ENCODE measurements around the gene GP1BB.

- TF ChIP-seq, protein P1, sequence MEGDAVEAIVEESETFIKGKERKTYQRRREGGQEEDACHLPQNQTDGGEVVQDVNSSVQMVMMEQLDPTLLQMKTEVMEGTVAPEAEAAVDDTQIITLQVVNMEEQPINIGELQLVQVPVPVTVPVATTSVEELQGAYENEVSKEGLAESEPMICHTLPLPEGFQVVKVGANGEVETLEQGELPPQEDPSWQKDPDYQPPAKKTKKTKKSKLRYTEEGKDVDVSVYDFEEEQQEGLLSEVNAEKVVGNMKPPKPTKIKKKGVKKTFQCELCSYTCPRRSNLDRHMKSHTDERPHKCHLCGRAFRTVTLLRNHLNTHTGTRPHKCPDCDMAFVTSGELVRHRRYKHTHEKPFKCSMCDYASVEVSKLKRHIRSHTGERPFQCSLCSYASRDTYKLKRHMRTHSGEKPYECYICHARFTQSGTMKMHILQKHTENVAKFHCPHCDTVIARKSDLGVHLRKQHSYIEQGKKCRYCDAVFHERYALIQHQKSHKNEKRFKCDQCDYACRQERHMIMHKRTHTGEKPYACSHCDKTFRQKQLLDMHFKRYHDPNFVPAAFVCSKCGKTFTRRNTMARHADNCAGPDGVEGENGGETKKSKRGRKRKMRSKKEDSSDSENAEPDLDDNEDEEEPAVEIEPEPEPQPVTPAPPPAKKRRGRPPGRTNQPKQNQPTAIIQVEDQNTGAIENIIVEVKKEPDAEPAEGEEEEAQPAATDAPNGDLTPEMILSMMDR (IDR thresholded peaks at IDR 0.05): no peak
- TF ChIP-seq, protein P2, sequence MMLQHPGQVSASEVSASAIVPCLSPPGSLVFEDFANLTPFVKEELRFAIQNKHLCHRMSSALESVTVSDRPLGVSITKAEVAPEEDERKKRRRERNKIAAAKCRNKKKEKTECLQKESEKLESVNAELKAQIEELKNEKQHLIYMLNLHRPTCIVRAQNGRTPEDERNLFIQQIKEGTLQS (CRISPR knock-in tag; conservative IDR thresholded peaks at IDR 0.05): no peak
- TF ChIP-seq FOXJ3 (CRISPR knock-in tag; IDR thresholded peaks at IDR 0.05; ENCODE audit: borderline replicate concordance): no peak
- no peak for TF ChIP-seq TCF7 (CRISPR knock-in tag; IDR thresholded peaks at IDR 0.05; ENCODE audit: low read depth)
- TF ChIP-seq SOX15 (CRISPR knock-in tag; IDR thresholded peaks at IDR 0.05): no peak
Measured at GRCh38 chr22:19691721-19692341, 31.5 kb upstream of the GP1BB start.

All from WTC11 (cell line).